Measurements from ENCODE around the gene IRGQ.
"Not testable (repeated sequence)": the region's sequence is repeated elsewhere in the genome, so short reads cannot be mapped to it uniquely, and the experiment has no call there.

Gene IRGQ

DNA sequence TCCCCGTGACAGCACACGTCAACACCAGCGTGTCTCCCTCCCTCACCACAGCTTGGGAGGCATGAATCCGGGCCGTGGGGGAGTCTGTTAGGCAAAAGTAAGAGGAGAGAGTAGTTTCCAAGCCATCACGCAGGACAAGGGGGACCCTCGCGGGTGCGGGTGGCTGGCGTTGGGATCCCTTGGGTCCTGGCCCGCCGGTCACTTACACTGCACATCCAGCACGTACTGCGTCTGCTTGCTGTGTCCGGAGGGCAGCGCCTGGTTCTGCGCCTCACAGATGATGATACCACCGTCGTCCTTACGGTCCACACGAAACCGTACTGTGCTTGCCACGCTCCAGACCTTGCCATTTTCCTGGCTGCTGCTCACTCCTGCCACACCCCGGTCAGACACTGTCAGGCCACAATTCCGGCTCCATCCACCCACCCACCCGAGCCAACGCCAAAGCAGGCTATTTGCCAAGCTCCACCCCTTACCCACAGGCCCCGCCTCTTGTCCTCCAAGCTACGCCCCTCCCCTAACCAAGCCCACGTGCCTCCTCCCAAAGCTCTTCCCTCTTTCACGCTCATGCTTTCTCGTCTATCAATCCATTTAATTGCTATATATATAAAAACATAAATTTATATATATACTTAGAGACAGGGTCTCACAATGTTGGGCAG lies 30.1 kb upstream of the IRGQ start:
- peak; percentile 44 for DNase-seq (ENCODE audit: low spot score)

DNA sequence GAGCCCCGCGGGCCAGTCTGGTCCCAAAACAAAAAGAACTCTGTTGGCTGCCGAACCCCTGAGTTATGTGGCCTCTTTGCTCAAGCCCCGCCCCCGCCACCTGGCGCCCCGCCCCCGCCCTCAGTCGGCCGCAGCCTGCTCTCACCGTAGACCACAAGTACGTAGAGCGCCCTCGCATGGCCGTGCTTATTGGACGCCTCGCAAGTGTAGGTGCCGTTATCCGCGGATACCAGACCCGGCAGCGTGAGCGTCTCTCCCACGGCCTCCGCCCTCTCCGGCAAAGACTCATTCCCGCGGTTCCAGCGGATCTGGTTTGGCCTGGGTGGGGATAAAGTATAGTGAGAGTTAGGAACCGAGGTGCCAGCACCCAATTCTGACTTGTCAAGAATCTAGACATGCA lies 29.0 kb upstream of the IRGQ start:
- peak; percentile 87 for DNase-seq (ENCODE audit: low spot score)

DNA sequence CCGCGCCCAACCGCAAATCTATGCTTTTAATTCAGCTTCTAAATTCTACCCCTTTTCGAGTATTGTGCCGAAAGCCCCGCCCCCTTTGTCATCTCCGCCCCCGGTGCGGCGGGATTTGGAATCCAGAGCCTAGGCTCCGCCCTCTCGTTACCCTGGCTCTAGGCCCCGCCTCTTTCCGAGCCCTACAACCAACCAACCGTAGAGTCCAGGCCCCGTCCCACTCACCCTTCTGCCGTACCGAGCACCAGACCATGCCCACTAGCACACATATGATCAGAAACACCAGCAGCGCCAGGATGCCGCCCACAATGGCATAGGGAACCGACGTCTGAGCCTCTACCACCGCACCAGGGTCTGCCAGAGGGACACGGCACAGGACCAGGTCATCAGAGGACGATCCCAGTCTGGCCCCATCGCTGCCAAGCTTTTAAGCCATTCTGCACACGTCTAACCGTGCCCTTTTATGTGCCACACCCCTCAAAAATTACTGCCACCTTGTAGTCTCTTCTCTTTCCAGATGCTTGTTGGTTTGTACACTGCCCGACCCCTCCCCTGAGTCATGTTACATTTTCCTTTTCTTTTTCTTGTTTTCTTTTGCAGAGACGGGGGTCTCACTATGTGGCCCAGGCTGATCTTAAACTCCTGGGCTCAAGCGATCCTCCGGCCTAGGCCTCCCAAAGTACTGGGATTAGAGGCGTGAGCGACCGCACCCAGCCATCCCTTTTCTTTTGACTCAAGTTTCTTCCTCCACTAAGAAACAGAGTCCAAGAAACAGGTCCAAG lies 28.1 kb upstream of the IRGQ start:
- DNase-seq (ENCODE audit: low spot score), result peak; percentile 35

DNA sequence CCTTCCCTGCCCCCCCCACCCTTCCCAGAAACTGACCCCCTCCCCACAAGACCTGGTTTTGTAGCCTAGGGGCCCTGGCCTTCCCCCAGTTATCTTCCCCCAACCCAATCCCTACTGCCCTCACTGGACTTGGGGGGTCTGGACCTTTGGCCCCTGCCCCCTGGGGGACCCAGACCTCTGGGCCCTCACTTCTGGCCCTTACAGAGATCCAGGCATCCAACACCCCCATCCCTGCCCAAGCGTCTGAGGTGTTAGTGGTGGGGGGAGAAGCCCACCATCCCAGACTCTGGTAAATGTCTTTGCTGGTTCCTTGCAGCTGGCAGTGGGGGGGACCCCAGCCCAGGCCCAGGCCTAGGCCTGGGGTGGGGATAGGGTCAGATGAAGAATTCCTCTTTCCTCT lies 27.0 kb upstream of the IRGQ start:
- DNase-seq (ENCODE audit: low spot score), result no peak

DNA sequence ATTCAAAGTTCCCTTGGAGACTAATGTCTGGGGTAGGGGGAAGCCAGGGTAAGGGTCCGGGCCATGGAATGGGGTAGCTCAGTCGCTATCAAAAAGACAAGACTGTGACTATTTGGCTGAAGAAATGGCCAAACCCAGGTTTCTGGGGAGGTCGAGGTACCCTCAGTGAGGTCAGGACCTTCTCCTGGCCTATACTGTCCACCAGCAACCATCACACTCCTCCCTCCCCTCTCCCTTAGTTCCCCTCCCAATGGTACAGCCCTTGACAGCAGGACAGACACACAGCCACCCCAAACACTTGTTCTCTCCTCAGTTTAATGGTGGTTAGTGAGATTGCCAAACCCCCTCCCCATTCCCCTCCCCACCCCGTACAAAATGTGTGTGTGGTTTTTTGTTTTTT lies 26.1 kb upstream of the IRGQ start:
- no peak for DNase-seq (ENCODE audit: low spot score)

DNA sequence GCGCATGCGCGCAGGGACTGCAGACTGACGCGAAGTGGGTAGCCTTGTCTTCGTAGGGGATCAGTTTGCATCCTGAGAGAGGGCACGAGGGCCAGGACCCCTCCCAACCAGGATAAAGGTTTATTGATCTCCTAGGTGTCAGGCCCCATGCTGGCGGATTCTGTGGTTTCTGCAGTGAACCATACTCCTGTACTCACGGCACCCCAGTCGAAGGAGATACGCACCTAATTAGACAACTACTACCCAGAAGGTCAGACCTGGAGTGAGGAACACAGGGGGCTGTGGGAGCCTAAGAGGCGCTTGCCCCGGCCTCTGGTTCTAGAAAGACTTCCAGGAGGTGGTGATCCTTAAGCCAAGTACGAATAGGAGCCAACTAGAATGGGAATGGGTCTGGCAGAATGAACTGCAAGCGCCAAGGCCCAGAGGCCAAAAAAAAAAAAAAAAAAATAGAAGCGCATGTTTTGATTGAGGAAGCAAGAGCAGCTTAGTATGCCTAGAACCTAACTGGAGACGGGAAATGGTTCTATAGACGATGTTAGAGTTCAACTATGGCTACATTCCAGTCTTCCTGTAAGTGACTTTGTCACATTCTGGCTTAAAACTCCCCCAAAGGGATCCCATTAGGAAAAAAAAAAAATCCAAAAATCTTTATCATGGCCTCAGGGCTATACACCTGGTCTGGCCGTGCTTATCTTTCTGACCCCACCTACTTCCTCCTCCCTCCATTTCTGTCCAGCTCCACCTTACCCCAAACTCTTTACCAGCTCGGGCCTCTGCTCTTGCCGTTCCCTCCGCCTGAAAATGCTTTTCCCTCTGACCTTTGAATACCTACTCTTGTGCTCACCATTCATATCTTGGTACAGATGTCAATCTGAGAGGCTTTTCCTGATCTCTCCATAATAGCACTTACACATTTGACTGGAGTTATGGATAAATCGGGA lies 24.4 kb upstream of the IRGQ start:
- DNase-seq (ENCODE audit: low spot score), result no peak

DNA sequence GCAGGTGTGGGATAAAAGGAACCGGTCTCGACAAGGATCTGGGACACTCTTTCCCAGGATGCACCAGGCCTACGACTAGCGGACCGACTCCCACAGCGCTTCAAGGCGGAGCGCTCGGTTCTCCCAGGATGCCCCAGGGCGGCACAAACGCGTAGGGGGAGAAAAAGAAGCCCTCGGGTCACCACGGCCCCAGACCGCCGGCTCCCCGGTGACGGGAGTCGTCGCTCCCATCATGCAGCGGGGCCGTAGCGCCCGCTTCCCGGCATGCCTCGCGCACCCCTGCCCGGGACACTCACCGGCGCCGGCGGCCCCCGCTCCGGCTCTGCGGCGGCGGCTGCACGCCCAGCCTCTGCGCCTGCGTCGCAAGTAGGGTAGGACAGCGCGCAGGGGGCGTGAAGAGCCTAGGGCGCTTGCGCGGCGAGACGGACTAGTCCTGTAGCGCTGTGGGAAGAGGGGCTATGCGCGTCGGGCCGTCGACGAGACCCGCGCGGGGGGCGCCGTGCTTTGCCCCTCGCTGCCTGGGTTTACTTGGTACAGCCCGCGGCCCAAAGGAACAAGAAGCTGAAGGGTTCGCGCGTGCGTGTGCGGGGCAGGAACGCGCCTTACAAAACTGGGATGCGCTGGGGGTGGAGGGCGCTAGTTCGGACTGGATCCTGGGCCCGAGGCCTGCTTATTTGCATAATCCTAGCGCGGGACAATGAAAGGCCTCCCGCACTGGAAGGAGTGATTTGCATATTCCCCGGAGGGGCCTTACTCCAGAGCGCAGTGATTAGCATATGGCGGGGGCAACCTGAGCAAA lies 23.5 kb upstream of the IRGQ start, which contains the start of gene ZNF428:
Gene ZNF428 (minus strand): TSS at position 368 of the 799 bp plus-strand sequence. CDS start 5,325 bp downstream, outside the sequence.
- peak; percentile 81 for DNase-seq (ENCODE audit: low spot score)

DNA sequence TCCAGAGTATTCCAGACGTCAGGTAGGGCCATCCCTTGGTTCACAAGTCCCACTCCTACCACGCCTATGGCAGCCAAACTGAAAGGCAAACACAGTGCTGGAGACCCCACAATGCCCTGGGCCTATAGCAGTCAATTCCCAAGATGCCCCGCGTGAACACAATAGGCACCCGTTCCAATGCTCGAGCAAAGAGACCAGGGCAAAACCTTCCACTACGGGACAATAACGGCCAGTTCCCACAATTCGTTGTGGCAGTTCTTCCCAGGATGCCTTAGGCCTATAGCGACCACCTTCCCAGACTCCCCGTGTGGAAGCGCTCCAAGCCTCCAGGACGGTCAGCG lies 23.0 kb upstream of the IRGQ start:
- DNase-seq (ENCODE audit: low spot score), result peak; percentile 49

DNA sequence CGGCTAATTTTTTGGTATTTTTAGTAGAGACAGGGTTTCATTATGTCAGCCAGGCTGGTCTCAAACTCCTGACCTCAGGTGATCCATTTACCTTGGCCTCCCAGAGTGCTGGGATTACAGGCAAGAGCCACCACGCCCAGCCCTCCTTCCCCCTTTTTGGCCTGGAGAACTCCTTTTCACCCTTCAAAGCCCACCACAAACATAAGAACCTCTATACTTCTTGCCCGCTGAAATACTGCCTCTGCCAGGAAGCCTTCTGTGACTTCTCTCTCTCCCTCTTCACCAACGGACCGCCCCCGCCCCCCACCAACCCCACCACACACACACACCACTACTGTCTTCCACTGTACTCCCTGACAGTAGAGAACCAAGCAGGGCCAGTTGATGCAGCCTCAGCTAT lies 21.0 kb upstream of the IRGQ start:
- no peak for DNase-seq (ENCODE audit: low spot score)

DNA sequence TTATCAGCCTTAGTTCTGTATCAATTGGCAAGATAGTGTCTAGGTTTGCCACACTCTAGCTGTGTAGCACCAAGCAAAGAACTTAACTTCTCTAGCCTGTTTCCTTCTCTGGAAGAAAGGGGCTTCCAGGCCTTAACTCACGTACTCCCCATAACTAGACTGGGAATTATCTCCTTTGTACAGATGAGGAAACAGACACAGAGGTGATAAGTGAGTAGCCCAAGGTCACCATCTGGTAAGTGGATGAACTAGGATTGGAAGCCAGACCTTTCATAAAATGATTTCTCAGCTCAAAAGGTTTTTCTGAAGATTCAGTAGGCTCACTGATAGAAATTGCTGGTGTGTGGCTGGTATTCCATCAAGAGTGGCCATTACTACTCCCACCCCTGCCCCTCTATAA lies 20.4 kb upstream of the IRGQ start:
- no peak for DNase-seq (ENCODE audit: low spot score)

DNA sequence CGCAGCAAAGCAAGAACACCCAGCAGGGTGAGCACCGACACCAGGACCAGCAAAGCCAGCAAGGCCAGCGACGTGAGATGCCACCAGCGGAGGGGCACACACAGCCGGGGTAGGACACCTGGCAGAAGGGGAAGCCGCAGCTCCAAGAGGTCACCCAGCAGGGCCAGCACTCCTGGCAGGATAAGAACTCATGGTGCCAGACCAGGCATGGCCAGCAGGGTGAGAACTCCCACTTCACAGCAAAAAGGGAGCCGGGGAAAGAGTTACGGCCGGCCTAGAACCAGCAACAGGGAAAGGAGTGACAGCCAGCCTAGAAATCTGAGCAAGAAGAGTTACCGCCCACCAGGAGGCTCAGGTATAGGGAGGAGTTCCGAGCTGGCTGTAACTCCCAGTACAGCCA lies 16.4 kb upstream of the IRGQ start:
- DNase-seq (ENCODE audit: low spot score), result no peak

DNA sequence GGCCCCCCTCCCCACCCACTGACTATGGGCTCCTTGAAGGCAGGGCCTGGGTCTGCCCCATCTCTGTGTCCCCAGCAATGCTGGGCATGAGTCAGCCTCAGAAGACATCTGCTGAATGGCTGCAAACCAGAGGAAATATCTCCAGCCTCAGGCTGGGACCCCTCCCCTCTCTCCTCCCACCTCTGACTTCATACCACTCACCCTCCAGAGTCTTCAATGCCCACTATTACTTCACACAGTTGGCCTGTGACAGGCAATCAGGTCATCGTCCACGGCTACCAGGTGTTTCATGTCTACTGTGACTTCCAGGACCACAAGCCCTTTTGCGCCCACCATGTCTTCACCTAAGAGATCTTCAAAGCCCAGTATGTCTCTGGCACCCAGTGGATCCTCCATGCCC lies 15.9 kb upstream of the IRGQ start, which contains the start of gene SRRM5:
Gene SRRM5 (plus strand): TSS at position 301 of the 400 bp plus-strand sequence. CDS start 34 bp downstream, at position 335.
- no peak for DNase-seq (ENCODE audit: low spot score)

DNA sequence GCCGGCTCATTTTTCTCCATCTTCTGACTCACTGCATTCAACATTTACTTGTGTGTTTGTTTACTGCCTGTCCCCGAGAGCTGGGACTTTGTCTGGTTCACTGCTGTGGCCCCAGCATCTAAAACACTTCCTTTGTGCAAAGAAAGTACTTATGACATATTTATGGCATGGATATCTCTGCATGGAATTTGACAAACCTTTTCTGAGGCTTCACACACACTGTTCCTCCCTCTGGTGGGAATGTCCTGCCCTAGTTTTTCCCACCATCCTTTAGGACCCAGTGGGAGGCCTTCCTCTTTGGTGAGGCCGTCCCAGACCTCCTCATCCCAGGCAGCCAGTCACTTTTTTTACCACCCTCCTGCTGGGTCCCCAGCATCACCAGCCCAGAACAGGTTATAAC lies 14.6 kb upstream of the IRGQ start:
- no peak for DNase-seq (ENCODE audit: low spot score)

DNA sequence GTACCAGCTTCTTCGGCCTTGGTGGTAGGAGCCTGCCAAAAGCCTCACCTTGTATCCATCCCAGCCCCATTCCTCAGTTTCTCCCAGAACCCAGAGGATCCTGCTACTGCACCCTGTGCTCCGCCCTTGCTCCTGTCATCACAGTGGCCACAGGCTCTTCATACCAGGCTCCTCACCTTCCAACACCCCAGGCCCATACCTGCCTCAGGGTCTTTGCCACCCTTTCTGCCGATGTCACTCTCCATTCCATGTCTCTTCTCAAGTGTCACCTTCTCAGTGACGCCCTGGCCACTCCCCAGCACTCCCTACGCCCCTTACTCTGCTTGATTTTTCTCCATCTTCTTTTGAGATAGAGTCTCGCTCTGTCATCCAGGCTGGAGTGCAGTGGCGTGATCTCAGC lies 13.9 kb upstream of the IRGQ start:
- no peak for DNase-seq (ENCODE audit: low spot score)

DNA sequence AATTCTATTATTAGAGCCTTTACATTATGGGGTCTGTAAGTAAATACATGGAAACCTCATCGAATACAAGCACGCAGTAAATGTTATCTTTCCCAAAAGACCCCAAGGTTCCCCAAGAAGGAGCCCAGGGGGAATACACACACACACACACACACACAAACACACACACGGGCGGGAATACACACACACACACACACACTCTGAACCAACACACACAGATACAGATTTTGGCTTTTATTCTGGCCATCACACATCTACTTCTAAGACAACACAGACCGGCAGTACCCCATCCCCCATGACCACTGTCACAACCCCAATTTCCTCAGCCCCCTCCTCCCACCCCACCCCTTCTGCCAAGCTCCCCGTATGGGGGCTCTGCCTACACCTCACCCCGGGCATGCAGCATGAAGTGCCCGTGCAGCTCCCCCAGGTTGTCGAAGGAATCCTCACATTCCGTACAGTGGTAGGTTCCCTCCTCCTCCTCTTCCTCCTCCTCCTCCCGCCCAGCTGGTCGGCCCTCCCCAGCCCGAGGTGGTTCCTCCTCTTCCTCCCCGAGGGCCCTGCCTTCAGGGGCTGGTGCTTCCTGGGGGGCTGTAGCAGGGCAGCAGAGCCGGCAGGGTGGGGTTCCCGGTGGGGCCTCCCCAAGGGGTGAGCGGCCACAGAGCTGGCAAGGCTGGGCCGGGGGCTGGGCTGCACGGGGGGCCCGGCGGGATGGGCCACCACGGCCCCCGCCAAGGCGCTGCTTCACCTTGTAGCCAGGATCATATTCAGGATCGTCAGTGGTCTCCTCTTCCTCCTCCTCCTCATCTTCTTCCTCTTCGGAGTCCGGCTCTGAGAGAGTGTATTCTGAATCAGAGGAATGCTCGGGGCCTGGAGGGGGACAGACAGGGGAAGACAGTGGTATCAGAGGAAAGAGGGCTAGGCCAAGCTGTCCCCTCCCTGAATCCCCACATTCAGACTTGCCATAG lies 11.6 kb upstream of the IRGQ start:
- DNase-seq (ENCODE audit: low spot score), result no peak

DNA sequence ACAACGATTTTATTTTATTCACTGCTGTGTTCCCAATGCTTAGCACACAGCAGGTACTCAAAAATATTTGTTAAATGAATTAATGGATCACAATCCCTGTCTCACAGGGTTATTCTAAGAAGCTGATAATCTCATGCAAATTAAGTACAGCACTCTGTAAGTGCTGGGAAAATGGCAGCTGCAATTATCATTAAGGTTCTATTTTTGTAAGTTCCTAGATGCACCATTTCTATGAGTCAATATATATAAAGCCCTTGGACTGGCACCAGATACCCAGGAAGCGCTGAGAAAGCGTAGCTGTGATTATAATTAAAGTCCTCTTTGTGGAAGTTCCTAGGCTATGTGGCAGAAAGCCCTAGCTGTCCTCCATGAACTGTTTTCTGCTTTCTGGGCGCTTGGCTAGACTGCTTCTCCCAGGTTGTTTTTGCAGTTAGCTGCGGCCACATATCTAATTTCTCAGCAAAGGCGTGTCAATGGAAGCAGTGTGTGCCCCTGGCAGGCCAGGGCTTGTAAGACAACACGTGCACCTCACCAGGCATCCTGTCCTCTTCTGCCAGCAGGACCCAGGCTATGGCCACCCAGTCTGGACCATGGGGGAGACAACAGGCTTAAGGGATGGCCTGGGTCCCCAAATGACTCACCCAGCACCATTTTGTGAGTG lies 10.8 kb upstream of the IRGQ start:
- no peak for DNase-seq (ENCODE audit: low spot score)

DNA sequence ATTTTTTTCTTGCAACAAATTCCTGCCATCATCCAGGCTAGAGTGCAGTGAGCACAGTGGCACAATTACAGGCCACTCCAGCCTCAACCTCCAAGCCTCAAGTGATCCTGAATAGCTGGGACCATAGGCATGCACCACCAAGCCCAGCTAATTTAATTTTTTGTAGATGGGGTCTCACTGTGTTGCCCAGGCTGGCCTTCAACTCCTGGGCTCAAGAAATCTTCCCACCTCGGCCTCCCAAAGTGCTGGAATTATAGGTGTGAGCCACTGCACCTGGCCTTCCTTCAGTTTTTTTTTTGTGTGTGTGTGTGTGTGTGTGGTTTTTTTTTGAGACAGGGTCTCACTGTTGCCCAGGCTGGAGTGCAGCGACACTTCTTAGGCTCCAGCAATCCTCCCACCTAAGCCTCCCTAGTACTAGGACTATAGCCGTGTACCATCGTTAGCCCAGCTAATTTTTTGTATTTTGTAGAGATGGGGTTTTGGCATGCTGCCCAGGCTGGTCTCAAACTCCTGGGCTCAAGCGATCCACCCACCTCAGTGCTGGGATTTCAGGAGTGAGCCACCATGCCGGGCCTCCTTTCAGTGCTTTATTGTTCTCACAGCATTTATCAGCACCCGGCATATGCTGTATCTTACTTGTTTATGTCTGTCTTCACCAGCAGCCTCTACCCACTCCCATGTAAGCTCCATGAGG lies 10.1 kb upstream of the IRGQ start:
- no peak for DNase-seq (ENCODE audit: low spot score)

DNA sequence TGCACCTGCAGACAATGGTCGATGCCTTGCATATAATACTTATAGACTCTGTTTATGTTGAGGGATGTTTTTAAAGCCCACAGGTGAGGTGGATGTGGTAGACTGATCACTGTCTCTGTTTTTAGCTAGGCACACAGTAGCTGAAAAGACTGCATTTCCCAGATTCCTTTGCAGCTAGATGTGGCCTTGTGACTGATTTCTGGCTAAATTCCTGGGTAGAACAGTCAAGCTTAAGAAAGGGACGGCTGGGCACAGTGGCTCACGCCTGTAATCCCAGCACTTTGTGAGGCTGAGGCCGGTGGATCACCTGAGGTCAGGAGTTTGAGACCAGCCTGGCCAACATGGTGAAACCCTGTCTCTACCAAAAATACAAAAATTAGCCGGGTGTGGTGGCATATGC lies 4.4 kb upstream of the IRGQ start:
- not testable (repeated sequence) for DNase-seq (ENCODE audit: low spot score)

DNA sequence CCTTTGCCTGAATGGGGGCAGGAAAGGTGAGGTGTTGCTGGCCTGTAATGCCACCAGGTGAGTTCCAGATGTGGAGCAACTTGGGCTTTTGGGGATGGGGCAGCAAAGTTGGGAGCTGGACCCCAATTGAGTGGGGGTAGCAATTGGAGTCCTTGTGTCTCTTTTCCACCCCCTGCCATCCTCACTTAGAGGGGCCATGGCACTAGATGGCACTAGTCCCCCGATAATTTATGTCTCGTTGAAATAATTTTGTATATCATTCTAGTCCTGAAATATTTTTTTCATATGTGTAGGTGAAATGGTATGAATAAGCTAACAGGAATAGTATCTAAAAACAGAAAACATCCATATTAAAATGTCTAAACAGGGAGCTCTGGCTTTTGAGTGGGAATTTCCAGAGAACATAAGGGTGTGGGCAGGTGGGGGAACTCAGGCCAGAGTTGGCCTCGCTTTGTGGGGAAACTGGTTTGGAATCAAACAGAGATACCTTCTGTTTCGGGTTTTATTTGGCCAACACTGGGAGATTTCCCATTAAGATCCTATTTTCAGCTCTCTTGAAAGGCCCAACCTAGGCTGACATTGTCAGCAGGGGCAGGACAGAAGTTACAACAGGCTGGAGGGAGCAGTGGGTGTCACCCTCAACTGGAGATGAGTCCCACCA lies 3.8 kb upstream of the IRGQ start:
- DNase-seq (ENCODE audit: low spot score), result no peak

Data from hematopoietic multipotent progenitor cell treated with erythropoietin and hydrocortisone succinate and interleukin-3 and kit ligand, for 15 days (in vitro differentiated cells).